Colonic mucosa (tissue), 4 donors: ENCODE measurements around the gene SORD. TPM values are rescaled to one million over a fixed set of nuclear protein-coding genes. Genes with fewer than 3 reads are reported as not detected.
"Not testable (repeated sequence)": the region's sequence is repeated elsewhere in the genome, so short reads cannot be mapped to it uniquely, and the experiment has no call there.

ENCODE experiments used
- DNase-seq: peaks from one replicate; pipeline ENCODE4 v3.0.0-alpha.2; 2020
- H3K27ac ChIP-seq: fragments of 200-600 bp; one replicate; pipeline ENCODE4 v1.8.0; 2021
- H3K27me3 ChIP-seq: fragments of 200-600 bp; one replicate; pipeline ENCODE4 v1.8.0; 2021
- H3K36me3 ChIP-seq: fragments of 200-600 bp; one replicate; pipeline ENCODE4 v1.8.0; 2021
- H3K4me1 ChIP-seq: fragments of 200-600 bp; one replicate; pipeline ENCODE4 v1.8.0; 2021; ENCODE audit warnings: mild to moderate bottlenecking
- H3K4me3 ChIP-seq: fragments of 200-600 bp; one replicate; pipeline ENCODE4 v1.8.0; 2021
- H3K9ac ChIP-seq, 2 donors: one replicate each; pipeline ENCODE4 v1.7.0; 2013; ENCODE audit warnings: control low read depth in 2 of 2, low read depth in 2 of 2, low read length in 2 of 2
- H3K9me3 ChIP-seq: fragments of 200-600 bp; one replicate; pipeline ENCODE4 v1.8.0; 2021
- intact Hi-C: fragments of 100-400 bp; cut with DNase I; formaldehyde crosslinking; loops from one replicate; pipeline ENCODE4 v1.14.1; 2022
- total RNA-seq, 2 donors: library from RNA; stranded (reverse); fragmentation: NEBNext Ultra II Directional in 1 of 2; extraction: Animal tissue kit (Norgen Biotek cat#: 25700) in 1 of 2; gene quantifications; one replicate each; pipeline ENCODE4 v1.2.1, GENCODE V29; 2021
- TF ChIP-seq, protein P1 (sequence below): fragments of 200-600 bp; IDR thresholded peaks from one replicate; pipeline ENCODE4 v1.8.0; 2022; ENCODE audit warnings: antibody characterized with exemption, mild to moderate bottlenecking
- donor health status: healthy.
- donor health status: DM: no; HTN: no; CAD: no.
- donor health status: DM: no; HTN: no; CAD: no.

The SORD gene
- total RNA-seq = 10 to 100 TPM; 15.1 to 44.2 TPM

DNA sequence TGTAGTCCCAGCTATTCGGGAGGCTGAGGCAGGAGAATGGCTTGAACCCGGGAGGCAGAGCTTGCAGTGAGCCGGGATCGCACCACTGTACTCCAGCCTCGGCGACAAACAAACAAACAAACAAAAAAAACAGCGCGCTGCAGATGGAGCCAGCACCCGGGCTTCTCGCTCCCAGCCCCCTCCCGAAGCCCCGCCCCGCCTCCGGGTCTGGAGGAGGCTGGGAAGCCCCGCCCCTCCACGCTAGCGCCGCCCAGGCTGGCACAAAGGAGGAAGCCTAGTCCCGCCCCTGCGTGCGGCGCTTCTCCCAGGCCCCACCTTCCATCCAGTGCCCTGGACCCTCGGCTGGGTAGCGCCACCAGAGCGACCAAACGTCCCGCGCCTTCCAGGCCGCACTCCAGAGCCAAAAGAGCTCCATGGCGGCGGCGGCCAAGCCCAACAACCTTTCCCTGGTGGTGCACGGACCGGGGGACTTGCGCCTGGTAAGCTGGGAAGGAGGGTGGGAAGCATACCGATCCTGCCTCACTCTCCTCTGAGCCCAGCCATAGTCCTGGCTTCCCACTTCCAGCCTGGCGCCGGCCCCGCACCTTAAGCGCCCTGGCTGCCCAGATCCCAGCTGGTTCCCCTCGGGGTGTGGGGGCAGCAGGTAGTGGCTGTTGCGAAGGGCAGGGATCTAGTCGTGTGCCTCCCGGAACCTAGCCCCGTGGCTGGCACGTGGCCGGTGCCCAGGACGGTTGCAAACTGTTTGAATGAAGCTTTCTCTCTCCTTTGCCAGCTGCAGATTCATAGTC is at the start of gene SORD:
Gene SORD (plus strand): TSS at position 325 of the 788 bp plus-strand sequence. CDS start 89 bp downstream, at position 414.
- TF ChIP-seq, protein P1, sequence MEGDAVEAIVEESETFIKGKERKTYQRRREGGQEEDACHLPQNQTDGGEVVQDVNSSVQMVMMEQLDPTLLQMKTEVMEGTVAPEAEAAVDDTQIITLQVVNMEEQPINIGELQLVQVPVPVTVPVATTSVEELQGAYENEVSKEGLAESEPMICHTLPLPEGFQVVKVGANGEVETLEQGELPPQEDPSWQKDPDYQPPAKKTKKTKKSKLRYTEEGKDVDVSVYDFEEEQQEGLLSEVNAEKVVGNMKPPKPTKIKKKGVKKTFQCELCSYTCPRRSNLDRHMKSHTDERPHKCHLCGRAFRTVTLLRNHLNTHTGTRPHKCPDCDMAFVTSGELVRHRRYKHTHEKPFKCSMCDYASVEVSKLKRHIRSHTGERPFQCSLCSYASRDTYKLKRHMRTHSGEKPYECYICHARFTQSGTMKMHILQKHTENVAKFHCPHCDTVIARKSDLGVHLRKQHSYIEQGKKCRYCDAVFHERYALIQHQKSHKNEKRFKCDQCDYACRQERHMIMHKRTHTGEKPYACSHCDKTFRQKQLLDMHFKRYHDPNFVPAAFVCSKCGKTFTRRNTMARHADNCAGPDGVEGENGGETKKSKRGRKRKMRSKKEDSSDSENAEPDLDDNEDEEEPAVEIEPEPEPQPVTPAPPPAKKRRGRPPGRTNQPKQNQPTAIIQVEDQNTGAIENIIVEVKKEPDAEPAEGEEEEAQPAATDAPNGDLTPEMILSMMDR = no peak
- intact Hi-C loops = no loop called here
- H3K9me3 ChIP-seq = no peaks in the 10 kb centered on the region

DNA sequence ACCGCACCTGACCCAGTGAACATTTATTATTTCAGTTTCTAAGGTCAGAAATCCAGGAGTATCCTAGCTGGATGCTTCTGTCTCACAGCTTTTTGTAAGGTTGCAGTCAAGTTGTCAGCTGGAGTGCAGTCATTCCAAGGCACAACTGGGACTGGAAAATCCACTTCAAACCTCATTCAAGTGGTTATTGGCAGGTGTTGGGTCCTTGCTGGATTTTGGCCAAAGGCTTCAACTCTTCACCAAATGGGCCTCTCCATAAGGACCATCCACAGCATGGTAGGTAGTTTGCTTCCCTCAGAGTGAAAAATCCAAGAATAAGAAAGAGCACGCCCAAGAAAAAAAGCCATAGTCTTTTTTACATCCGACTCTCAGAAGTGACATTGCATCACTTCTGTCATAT is 46.8 kb upstream of the SORD start:
- intact Hi-C loops = loop anchor here (10.0 kb wide), 1 partner anchor 59 kb away; no protein-coding TSS in a partner anchor
- not testable (repeated sequence) for DNase-seq, H3K4me1 ChIP-seq, H3K27ac ChIP-seq, H3K4me3 ChIP-seq, H3K9me3 ChIP-seq, H3K27me3 ChIP-seq, H3K36me3 ChIP-seq, H3K9ac ChIP-seq

More for the DNA sequence above, at the start of gene SORD:
- H3K4me3 ChIP-seq = peak within 1 kb of the TSS; percentile 90
- DNase-seq = peak; percentile 98
- no peaks in the 10 kb centered on the region for H3K36me3 ChIP-seq
- peaks cover 3% of the 10 kb centered on the region for H3K4me1 ChIP-seq
- H3K27me3 ChIP-seq = no peaks in the 10 kb centered on the region
- H3K27ac ChIP-seq = peak within 1 kb of the TSS; percentile 64
- peak within 1 kb of the TSS; percentile 80 to 96 for H3K9ac ChIP-seq

DNA sequence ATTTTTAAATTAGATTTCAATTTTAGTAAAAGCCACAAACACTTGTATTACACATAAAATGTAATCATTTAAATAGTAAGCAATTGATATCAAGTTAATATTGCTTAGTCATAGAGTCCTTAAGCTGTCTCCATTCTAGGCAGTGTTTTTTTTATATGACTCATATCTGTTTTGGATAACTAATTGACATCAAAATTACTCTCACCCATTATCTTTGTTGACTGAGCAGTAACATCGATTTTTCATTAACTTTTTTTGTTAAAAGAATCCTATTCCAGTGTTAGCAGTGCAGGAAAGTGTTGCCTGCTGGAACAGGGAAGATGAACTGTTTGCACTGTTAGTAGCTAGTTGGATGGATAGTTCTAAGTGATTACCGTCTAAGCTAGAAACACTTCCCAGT is 45.2 kb upstream of the SORD start:
- H3K27ac ChIP-seq, H3K9me3 ChIP-seq, DNase-seq, H3K27me3 ChIP-seq, H3K4me3 ChIP-seq, H3K36me3 ChIP-seq, H3K9ac ChIP-seq, H3K4me1 ChIP-seq: not testable (repeated sequence)
- intact Hi-C loops = loop anchor here (10.0 kb wide), 1 partner anchor 57 kb away; no protein-coding TSS in a partner anchor

DNA sequence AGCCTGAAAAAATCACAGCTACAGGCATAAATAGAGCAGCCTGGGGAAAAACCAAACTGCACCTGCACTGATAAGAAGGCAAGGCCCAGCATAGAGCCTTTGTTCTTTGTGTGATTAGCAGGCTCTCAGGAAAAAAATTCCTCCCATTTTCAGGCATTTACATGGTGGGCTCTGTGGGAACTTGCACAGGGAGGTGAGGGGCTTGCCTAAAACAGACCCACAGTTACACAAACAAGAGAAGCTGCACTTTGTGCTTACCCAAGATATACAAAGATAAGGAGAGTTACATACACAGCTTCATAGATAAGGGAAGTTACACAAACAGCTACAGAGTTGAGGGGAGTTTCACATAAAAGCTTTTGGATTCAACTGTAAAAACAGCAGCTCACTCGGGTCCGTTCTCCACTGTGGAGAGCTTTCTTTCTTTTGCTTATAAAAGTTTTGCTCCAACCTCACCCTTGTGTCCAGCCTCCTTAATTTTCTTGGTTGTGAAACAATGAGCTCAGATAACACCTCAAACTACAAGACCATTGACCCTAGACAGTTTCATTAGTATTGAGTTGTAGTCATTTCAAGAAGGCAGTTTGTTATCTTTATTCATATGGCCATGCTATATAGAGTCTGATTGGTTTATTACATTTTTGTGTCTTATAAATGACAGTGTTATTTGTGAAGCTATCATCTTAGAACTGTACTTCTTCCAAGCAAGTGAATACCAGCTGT is 43.2 kb upstream of the SORD start:
- not testable (repeated sequence) for DNase-seq, H3K4me1 ChIP-seq, H3K9me3 ChIP-seq, H3K9ac ChIP-seq, H3K27me3 ChIP-seq, H3K36me3 ChIP-seq, H3K4me3 ChIP-seq, H3K27ac ChIP-seq
- intact Hi-C loops = loop anchor here (10.0 kb wide), 1 partner anchor 55 kb away; no protein-coding TSS in a partner anchor

DNA sequence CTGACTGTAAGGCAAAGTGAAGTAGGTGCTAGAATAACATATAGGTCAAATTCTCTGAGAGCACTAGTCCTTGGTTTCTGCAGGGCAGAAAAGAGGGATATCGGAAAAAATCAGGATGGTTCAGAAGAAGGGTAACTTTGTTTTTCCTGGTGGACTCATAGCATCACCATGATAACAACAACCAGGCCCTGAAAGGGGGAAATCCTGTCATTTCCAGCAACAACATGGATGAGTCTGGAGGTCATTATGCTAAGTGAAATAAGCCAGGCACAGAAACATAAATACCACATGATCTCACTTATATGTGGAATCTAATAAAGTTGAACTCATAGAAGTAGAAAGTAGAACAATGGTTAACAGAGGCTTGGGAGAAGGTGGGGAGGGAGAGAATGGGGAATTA is 38.9 kb upstream of the SORD start:
- H3K36me3 ChIP-seq, H3K9ac ChIP-seq, H3K4me3 ChIP-seq, DNase-seq, H3K27ac ChIP-seq, intact Hi-C loops, H3K4me1 ChIP-seq, H3K9me3 ChIP-seq, H3K27me3 ChIP-seq: not testable (repeated sequence)

DNA sequence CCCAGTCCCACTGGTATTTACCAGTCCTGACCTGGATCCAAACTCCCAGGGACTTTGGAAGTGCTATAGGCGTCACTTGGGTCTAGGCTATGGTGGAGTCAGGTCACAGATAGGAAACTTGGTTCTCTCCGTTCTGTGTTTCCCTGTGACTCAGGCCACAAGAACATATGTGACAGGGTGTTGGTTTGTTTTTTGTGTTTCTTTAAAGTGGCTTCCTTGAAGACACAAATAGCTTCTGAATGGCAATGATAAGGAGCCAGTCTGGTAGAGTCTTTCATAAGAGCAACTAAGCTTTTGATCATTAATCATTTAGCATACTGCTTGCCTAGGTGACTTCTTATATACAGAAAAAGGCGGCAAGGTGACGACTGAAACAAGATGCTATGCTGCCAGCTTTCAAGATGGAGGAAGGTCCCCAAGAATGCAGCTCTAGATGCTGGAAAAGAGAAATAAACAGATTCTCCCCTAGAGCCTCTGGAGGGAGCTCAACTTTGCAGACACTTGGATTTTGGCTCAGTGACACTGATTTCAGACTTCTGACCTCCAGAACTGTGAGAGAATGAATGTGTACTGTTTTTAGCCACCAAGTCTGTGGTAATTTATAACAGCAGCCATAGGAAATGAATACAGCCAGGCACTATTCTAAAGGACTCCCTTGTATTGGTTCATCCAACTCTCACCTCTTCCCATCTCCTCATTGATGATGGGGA is 36.5 kb upstream of the SORD start:
- H3K4me1 ChIP-seq, H3K9me3 ChIP-seq, DNase-seq, H3K4me3 ChIP-seq, intact Hi-C loops, H3K9ac ChIP-seq, H3K36me3 ChIP-seq, H3K27me3 ChIP-seq, H3K27ac ChIP-seq: not testable (repeated sequence)

DNA sequence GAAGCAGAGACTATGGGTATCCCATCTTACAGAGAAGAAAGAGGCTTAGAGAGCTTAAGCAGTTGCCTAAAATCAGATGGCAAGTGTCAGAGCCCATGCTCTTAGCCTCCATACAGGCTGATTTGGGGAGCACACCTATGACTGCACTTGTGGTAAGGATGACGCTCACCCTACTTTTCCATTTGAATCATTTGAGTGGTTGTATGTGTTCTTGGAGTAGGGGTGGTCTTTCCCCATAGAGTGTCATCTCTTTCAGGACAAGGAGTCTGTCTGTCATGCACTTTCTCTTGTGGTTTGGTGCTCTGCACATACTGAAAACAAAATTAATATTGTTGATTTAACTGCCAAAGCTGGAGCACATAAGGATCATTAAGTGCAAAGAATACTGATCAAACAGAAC is 35.3 kb upstream of the SORD start:
- H3K27ac ChIP-seq, H3K36me3 ChIP-seq, H3K27me3 ChIP-seq, intact Hi-C loops, H3K4me3 ChIP-seq, H3K9ac ChIP-seq, DNase-seq, H3K4me1 ChIP-seq, H3K9me3 ChIP-seq: not testable (repeated sequence)

DNA sequence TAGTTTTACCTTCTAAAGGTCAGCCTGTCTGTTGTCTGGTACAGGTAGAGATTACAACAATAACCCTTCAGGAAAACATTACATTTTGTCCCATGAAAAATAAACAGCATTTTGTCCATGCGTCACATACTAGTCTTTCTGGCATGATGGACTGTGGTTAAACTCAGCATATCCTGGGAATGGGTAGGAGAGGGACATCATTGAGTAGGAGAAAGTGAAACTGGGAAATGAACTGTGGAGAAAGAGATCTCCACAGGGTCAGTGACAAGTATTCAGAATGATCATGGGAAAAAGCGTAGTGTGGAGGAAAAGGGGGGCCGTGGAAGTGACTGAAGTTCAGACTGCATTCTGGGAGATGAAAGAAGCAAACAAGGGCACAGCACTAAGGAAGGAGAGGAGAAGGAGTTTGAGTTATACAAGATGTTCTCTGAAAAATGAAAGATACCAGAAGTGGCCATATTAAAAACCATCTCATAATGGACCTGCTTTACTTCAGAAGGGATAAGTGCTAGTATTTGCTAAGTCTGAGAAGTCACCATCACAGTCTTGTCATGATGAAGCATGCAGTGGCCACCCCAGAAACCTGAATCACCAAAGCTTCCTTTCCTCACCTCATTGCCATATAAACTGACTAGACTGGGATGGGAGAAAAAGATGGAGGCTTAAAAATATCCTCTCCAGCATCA is 34.7 kb upstream of the SORD start:
- H3K36me3 ChIP-seq, intact Hi-C loops, H3K9me3 ChIP-seq, DNase-seq, H3K4me3 ChIP-seq, H3K4me1 ChIP-seq, H3K27ac ChIP-seq, H3K9ac ChIP-seq, H3K27me3 ChIP-seq: not testable (repeated sequence)

DNA sequence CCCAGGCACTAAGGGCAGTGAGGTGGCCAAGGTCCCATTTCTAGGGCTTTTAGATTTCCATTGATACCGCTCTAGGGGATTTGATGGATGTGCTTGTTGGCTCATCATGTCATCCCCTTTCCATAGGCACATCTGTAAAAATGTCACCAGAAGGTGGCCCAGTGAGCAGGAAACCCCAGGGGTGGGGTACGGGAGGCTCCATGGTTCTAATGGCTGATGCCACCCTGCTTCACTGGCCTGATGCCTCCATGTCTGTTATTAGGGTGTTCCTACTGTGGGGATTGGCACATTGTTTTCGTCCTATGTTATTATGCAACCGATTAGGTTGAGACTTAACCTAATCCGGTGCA is 34.1 kb upstream of the SORD start:
- H3K36me3 ChIP-seq, DNase-seq, H3K27me3 ChIP-seq, intact Hi-C loops, H3K4me1 ChIP-seq, H3K9me3 ChIP-seq, H3K27ac ChIP-seq, H3K9ac ChIP-seq, H3K4me3 ChIP-seq: not testable (repeated sequence)

DNA sequence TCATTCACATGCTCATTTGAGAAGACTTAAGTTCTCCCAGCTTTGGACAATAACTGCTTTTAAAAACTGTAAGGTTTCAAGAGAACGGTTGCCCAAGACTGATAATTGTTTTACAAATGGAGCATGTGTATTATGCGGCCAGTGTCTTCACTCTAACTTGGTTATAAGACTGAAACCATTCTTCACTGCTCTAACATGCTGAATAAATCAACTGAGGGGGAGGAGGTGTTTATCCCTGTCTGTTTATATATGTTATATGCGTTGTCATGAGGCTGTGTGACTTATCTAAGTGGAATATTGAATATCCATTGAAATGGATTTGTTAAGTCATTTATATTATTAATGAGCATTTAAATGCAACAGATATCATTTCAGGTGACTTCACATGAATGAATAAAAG is 25.4 kb upstream of the SORD start:
- H3K9ac ChIP-seq, H3K27me3 ChIP-seq, intact Hi-C loops, DNase-seq, H3K4me3 ChIP-seq, H3K36me3 ChIP-seq, H3K4me1 ChIP-seq, H3K27ac ChIP-seq, H3K9me3 ChIP-seq: not testable (repeated sequence)
